ENCODE measurements around the gene SYNE3. TPM values are rescaled to one million over a fixed set of nuclear protein-coding genes. Genes with fewer than 3 reads are reported as not detected.
A peak's percentile ranks its signal among the peaks of the same experiment; 100 is the strongest.

SYNE3 gene
- total and polyA plus RNA-seq, 7 donors: 0.45 to 4.7 (median 3.4) TPM

GRCh38 chr14:95534299-95535225 is 18.1 kb upstream of the SYNE3 start, which contains the start of gene GLRX5:
Gene GLRX5, plus strand, starts transcription at chr14:95535050. Its CDS starts 40 bp downstream, at chr14:95535090.
- DNase-seq (peak; percentile 97 to 99), ATAC-seq (peak; percentile 92 to 95 (median 95))
- Histone ChIP-seq H3K4me3 (peak within 1 kb of the TSS; percentile 96), H3K36me3 (ENCODE audit: insufficient read depth in 1 of 2, low read depth in 1 of 2) (peaks cover 0 to 5% of the 10 kb centered on the region in 2 donors), H3K9me3 (no peaks in the 10 kb centered on the region), H3K27me3 (ENCODE audit: insufficient read depth in 3 of 3, low read length in 2 of 3) (no peaks in the 10 kb centered on the region), H3K27ac (peak within 1 kb of the TSS; percentile 87), H3K4me1 (peaks cover 74% of the 10 kb centered on the region)
- intact Hi-C loops (cut with DNase I): loop anchor here in 1 of 2 donors (10.0 kb wide), 1 partner anchor 380 kb away; the partner anchor contains the start of gene DICER1
- 0% methylated on average over 89 to 97 of the region's 97 CpGs for WGBS, 3 donors
- TF ChIP-seq CTCF (IDR thresholded peaks at IDR 0.05): no peak

DNA sequence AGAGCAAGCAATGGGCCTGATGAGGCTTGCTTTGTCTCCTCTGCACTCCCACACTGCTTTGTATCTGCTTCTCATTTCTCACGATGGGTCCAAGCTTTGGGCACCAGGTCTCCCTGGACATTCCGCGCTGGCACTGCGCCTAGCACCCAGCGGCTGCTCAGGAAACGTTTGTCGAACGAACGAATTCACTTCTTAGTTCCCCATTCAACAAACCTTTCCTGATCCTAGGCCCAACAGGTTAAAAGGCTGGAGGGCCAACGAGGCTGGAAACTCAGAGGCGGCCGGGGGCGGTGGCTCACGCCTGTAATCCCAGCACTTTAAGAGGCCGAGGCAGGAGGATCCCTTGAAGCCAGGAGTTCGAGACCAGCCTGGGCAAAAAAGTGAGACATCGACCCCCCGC is 17.4 kb upstream of the SYNE3 start:
- peak in 1 of 2 donors; percentile 66 for DNase-seq
- 0 to 1% (median 1%) methylated on average over 17 to 18 of the region's 18 CpGs for WGBS, 3 donors

DNA sequence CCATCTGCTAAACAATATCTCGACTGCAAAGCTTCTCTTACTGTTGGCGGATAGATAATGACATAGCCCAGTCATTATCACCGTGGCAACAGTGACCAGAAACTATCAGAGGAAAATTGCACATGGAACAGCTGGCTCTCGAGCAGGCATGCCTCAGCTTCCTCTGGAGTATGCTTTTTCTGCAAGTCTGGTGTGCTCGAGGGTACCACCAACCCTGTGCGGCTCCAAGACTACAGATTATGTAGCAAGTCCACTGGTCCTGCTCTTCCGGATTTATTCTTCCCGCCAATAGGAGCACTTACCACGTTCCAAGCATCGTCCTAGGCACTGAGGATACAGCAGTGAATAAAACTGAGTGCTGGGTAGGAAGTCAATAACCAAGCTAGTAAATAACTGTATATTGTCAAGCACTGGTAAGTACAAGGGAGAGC is 17.0 kb upstream of the SYNE3 start:
- Histone ChIP-seq H3K9me3 (no peaks in the 10 kb centered on the region), H3K4me1 (peaks cover 72% of the 10 kb centered on the region), H3K27ac (peak overlapping the region; percentile 87), H3K36me3 (ENCODE audit: insufficient read depth in 1 of 2, low read depth in 1 of 2) (peaks cover 0 to 5% of the 10 kb centered on the region in 2 donors), H3K4me3 (peak overlapping the region; percentile 96), H3K27me3 (ENCODE audit: insufficient read depth in 3 of 3, low read length in 2 of 3) (no peaks in the 10 kb centered on the region)
- no peak for TF ChIP-seq CTCF (IDR thresholded peaks at IDR 0.05)
- intact Hi-C loops (cut with DNase I): loop anchor here in 1 of 2 donors (10.0 kb wide), 1 partner anchor 379 kb away; the partner anchor contains the start of gene DICER1
- no peak for ATAC-seq
- 4 to 6% (median 4%) methylated on average over 10 of the region's 10 CpGs for WGBS, 3 donors
- DNase-seq: no peak

More for the DNA sequence above, 17.4 kb upstream of the SYNE3 start:
- Histone ChIP-seq H3K9me3 (no peaks in the 10 kb centered on the region), H3K27me3 (ENCODE audit: insufficient read depth in 3 of 3, low read length in 2 of 3) (no peaks in the 10 kb centered on the region), H3K4me1 (peaks cover 75% of the 10 kb centered on the region), H3K4me3 (peak overlapping the region; percentile 96), H3K36me3 (ENCODE audit: insufficient read depth in 1 of 2, low read depth in 1 of 2) (peaks cover 0 to 5% of the 10 kb centered on the region in 2 donors), H3K27ac (peak overlapping the region; percentile 87)
- ATAC-seq: no peak
- TF ChIP-seq CTCF (IDR thresholded peaks at IDR 0.05): no peak
- intact Hi-C loops (cut with DNase I): loop anchor here in 1 of 2 donors (10.0 kb wide), 1 partner anchor 379 kb away; the partner anchor contains the start of gene DICER1

GRCh38 chr14:95531969-95532368 is 15.5 kb upstream of the SYNE3 start:
- Histone ChIP-seq H3K27me3 (ENCODE audit: insufficient read depth in 3 of 3, low read length in 2 of 3) (no peaks in the 10 kb centered on the region), H3K36me3 (ENCODE audit: insufficient read depth in 1 of 2, low read depth in 1 of 2) (peaks cover 0 to 5% of the 10 kb centered on the region in 2 donors), H3K9me3 (no peaks in the 10 kb centered on the region), H3K4me3 (peak overlapping the region; percentile 96), H3K27ac (no peak overlapping the region), H3K4me1 (peaks cover 58% of the 10 kb centered on the region)
- TF ChIP-seq CTCF (IDR thresholded peaks at IDR 0.05): no peak
- 26 to 40% (median 31%) methylated on average over 3 of the region's 3 CpGs for WGBS, 3 donors
- DNase-seq (no peak), ATAC-seq (no peak)
- intact Hi-C loops (cut with DNase I): loop anchor here in 1 of 2 donors (10.0 kb wide), 1 partner anchor 377 kb away; the partner anchor contains the start of gene DICER1
